A549 (cell line): ENCODE measurements around the gene HOXA2.

ENCODE experiments used
- EP300 ChIP-seq, 2 experiments: fragments of >200 bp; sonication (Bioruptor Twin); formaldehyde crosslinking; IDR thresholded peaks; 2 replicates in 1 of 2; 3 replicates in 1 of 2; pipeline ENCODE4 v1.6.1; 2016 to 2017
- HDAC2 ChIP-seq: fragments of 200-600 bp; sonication (generic); IDR thresholded peaks from 2 replicates; pipeline ENCODE4 v1.6.1; 2016
- HEYL ChIP-seq: fragments of 250-450 bp; sonication (Bioruptor Pico); IDR thresholded peaks from 2 replicates; pipeline ENCODE4 v1.8.0; 2021; ENCODE audit warnings: mild to moderate bottlenecking, moderate library complexity
- KDM5A ChIP-seq: fragments of 200-600 bp; sonication (generic); IDR thresholded peaks from 2 replicates; pipeline ENCODE4 v1.6.1; 2016; ENCODE audit warnings: antibody characterized with exemption, mild to moderate bottlenecking
- MAFK ChIP-seq: fragments of 450-650 bp; IDR thresholded peaks from 2 replicates; pipeline ENCODE4 v1.6.1; 2014; ENCODE audit not compliant: partially characterized antibody
- NFE2L2 ChIP-seq: fragments of 150-350 bp; conservative IDR thresholded peaks from 2 replicates; pipeline ENCODE4 v1.6.1; 2014; ENCODE audit warnings: low read length
- NPAS2 ChIP-seq: fragments of 250-450 bp; sonication (Bioruptor Pico); IDR thresholded peaks from 2 replicates; pipeline ENCODE4 v1.8.0; 2022; ENCODE audit warnings: mild to moderate bottlenecking, moderate library complexity, borderline replicate concordance
- POLR2A ChIP-seq: IDR thresholded peaks from 2 replicates; pipeline ENCODE4 v1.6.1; 2012; ENCODE audit warnings: mild to moderate bottlenecking, low read length
- RAD21 ChIP-seq, 2 experiments: fragments of >200 bp in 1 of 2; sonication (Bioruptor Twin) in 1 of 2; formaldehyde crosslinking in 1 of 2; IDR thresholded peaks in 1 of 2; conservative IDR thresholded peaks in 1 of 2; 2 replicates in 1 of 2; 3 replicates in 1 of 2; pipeline ENCODE4 v1.6.1; 2012 to 2018; ENCODE audit warnings: inconsistent platforms in 1 of 2
- SMC3 ChIP-seq: fragments of >200 bp; sonication (Bioruptor Twin); formaldehyde crosslinking; IDR thresholded peaks from 3 replicates; pipeline ENCODE4 v1.6.1; 2018; ENCODE audit warnings: inconsistent platforms
- TF ChIP-seq, protein P1 (sequence below): fragments of >200 bp; sonication (Bioruptor Twin); formaldehyde crosslinking; IDR thresholded peaks from 3 replicates; pipeline ENCODE4 v1.5.1; 2016
- TF ChIP-seq, protein P2 (sequence below): fragments of 250-450 bp; sonication (Bioruptor Pico); IDR thresholded peaks from 2 replicates; pipeline ENCODE4 v1.5.0; 2020; ENCODE audit warnings: low read depth, mild to moderate bottlenecking, moderate library complexity
- TF ChIP-seq, protein P3 (sequence below): IDR thresholded peaks from 2 replicates; pipeline ENCODE4 v1.6.1; 2012

DNA sequence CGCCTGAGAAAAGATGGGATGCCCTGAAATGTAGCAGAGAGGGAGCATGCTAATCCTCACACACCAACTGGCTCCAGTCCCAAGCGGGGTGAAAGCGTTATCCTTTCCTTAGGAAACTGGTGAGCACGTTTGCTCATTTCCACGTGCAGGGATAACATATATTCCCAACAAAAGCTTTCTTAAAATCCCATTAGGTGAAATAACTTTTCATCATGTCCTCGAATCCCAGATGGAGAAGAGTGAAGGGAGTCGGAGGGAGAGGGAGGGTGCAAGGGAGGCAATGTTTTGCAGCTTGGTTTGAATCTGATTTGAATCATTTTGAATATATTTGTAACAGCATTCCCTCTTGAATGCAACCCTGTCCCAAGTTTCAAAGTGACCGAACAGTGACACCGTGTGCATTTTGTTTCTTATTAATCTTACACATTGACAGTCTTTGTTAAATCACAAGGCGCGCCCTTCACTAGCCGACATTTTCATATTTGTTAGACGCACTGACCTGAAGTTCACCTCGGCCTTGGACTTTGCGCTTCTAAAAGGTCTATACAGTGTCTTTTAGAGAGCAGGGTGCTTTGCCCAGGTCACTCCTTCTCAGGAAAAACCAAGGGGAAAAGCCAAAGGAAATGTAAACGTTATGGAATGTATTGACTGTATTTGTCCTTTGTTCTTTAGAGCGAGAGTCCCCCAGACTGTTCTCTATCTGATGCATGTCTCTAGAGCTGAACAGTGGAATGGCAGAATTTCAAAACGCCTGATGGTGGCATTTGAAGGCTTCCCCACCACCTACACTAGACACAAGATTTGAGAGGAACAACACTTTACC is 31.1 kb upstream of the HOXA2 start:
- TF ChIP-seq, protein P1, sequence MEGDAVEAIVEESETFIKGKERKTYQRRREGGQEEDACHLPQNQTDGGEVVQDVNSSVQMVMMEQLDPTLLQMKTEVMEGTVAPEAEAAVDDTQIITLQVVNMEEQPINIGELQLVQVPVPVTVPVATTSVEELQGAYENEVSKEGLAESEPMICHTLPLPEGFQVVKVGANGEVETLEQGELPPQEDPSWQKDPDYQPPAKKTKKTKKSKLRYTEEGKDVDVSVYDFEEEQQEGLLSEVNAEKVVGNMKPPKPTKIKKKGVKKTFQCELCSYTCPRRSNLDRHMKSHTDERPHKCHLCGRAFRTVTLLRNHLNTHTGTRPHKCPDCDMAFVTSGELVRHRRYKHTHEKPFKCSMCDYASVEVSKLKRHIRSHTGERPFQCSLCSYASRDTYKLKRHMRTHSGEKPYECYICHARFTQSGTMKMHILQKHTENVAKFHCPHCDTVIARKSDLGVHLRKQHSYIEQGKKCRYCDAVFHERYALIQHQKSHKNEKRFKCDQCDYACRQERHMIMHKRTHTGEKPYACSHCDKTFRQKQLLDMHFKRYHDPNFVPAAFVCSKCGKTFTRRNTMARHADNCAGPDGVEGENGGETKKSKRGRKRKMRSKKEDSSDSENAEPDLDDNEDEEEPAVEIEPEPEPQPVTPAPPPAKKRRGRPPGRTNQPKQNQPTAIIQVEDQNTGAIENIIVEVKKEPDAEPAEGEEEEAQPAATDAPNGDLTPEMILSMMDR = no peak
- TF ChIP-seq EP300 (IDR thresholded peaks at IDR 0.05) = no peak
- no peak for TF ChIP-seq SMC3
- no peak for TF ChIP-seq RAD21 (conservative IDR thresholded peaks at IDR 0.05 in 1 of 2, IDR thresholded peaks at IDR 0.05 in 1 of 2)
- TF ChIP-seq POLR2A = no peak
- TF ChIP-seq HDAC2 = no peak
- TF ChIP-seq, protein P2, sequence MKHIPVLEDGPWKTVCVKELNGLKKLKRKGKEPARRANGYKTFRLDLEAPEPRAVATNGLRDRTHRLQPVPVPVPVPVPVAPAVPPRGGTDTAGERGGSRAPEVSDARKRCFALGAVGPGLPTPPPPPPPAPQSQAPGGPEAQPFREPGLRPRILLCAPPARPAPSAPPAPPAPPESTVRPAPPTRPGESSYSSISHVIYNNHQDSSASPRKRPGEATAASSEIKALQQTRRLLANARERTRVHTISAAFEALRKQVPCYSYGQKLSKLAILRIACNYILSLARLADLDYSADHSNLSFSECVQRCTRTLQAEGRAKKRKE (CRISPR knock-in tag) = no peak
- TF ChIP-seq HEYL (CRISPR knock-in tag) = no peak
- TF ChIP-seq NFE2L2 = no peak
- TF ChIP-seq NPAS2 (CRISPR knock-in tag) = no peak
- no peak for TF ChIP-seq MAFK
- TF ChIP-seq KDM5A = no peak
- TF ChIP-seq, protein P3, sequence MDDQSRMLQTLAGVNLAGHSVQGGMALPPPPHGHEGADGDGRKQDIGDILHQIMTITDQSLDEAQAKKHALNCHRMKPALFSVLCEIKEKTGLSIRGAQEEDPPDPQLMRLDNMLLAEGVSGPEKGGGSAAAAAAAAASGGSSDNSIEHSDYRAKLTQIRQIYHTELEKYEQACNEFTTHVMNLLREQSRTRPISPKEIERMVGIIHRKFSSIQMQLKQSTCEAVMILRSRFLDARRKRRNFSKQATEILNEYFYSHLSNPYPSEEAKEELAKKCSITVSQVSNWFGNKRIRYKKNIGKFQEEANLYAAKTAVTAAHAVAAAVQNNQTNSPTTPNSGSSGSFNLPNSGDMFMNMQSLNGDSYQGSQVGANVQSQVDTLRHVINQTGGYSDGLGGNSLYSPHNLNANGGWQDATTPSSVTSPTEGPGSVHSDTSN = no peak
